ENCODE results near the gene SLC16A10. TPM values are rescaled to one million over a fixed set of nuclear protein-coding genes. Genes with fewer than 3 reads are reported as not detected.

Gene SLC16A10
- total RNA-seq, 2 donors from 2014 or later = 8.7 to 13.8 TPM

- Mint-ChIP-seq H3K27me3 (ENCODE audit: insufficient read depth) (no peaks in the 10 kb centered on the region), H3K4me1 (peaks cover 17% of the 10 kb centered on the region), H3K9me3 (peaks cover 5% of the 10 kb centered on the region), H3K4me3 (no peak overlapping the region), H3K36me3 (ENCODE audit: low read depth) (peaks cover 4% of the 10 kb centered on the region), H3K27ac (no peak overlapping the region)
- Histone ChIP-seq H3K4me1 (ENCODE audit: control insufficient read depth, insufficient read depth, low read length) (peaks cover 5% of the 10 kb centered on the region), H3K27ac (ENCODE audit: low read depth, low read length) (no peak overlapping the region), H3K36me3 (ENCODE audit: control insufficient read depth, insufficient read depth, low read length) (no peaks in the 10 kb centered on the region), H3K27me3 (ENCODE audit: control insufficient read depth, insufficient read depth, low read length, poor library complexity, severe bottlenecking) (no peaks in the 10 kb centered on the region), H3K9me3 (ENCODE audit: control insufficient read depth, low read length) (peaks cover 13% of the 10 kb centered on the region), H3K9ac (ENCODE audit: extremely low read depth, low read length, poor library complexity, severe bottlenecking) (no peak overlapping the region), H3K4me3 (ENCODE audit: low read length) (no peak overlapping the region)
- WGBS, 2 experiments (ENCODE audit: insufficient coverage in 1 of 2, insufficient read length in 1 of 2) = 97 to 100% methylated on average over 1 of the region's 1 CpG
- no peak for TF ChIP-seq CTCF (conservative IDR thresholded peaks at IDR 0.05)
- DNase-seq = no peak
Measured at GRCh38 chr6:111199935-111200334, 112.6 kb downstream of the SLC16A10 start.

GRCh38 chr6:111200350-111201243 lies 113.3 kb downstream of the SLC16A10 start:
- no peak for TF ChIP-seq CTCF (conservative IDR thresholded peaks at IDR 0.05)
- peaks cover 4% of the 10 kb centered on the region for H3K36me3 Mint-ChIP-seq (ENCODE audit: low read depth)
- H3K27me3 ChIP-seq (ENCODE audit: control insufficient read depth, insufficient read depth, low read length, poor library complexity, severe bottlenecking) = no peaks in the 10 kb centered on the region
- H3K9me3 ChIP-seq (ENCODE audit: control insufficient read depth, low read length) = peaks cover 13% of the 10 kb centered on the region
- H3K4me1 Mint-ChIP-seq = peaks cover 15% of the 10 kb centered on the region
- H3K27ac ChIP-seq (ENCODE audit: low read depth, low read length) = no peak overlapping the region
- H3K9me3 Mint-ChIP-seq = peaks cover 5% of the 10 kb centered on the region
- 85 to 90% methylated on average over 3 to 8 of the region's 8 CpGs for WGBS, 2 experiments (ENCODE audit: insufficient coverage in 1 of 2, insufficient read length in 1 of 2)
- DNase-seq = no peak
- peaks cover 9% of the 10 kb centered on the region for H3K4me1 ChIP-seq (ENCODE audit: control insufficient read depth, insufficient read depth, low read length)
- H3K27me3 Mint-ChIP-seq (ENCODE audit: insufficient read depth) = no peaks in the 10 kb centered on the region
- no peak overlapping the region for H3K27ac Mint-ChIP-seq
- H3K4me3 Mint-ChIP-seq = no peak overlapping the region
- H3K9ac ChIP-seq (ENCODE audit: extremely low read depth, low read length, poor library complexity, severe bottlenecking) = no peak overlapping the region
- no peak overlapping the region for H3K4me3 ChIP-seq (ENCODE audit: low read length)
- H3K36me3 ChIP-seq (ENCODE audit: control insufficient read depth, insufficient read depth, low read length) = no peaks in the 10 kb centered on the region

GRCh38 chr6:111201244-111201554 lies 113.9 kb downstream of the SLC16A10 start:
- H3K4me3 Mint-ChIP-seq = no peak overlapping the region
- no peak overlapping the region for H3K27ac ChIP-seq (ENCODE audit: low read depth, low read length)
- 78 to 80% methylated on average over 1 of the region's 1 CpG for WGBS, 2 experiments (ENCODE audit: insufficient coverage in 1 of 2, insufficient read length in 1 of 2)
- H3K4me1 ChIP-seq (ENCODE audit: control insufficient read depth, insufficient read depth, low read length) = peaks cover 9% of the 10 kb centered on the region
- peaks cover 15% of the 10 kb centered on the region for H3K4me1 Mint-ChIP-seq
- no peaks in the 10 kb centered on the region for H3K36me3 ChIP-seq (ENCODE audit: control insufficient read depth, insufficient read depth, low read length)
- no peak overlapping the region for H3K9ac ChIP-seq (ENCODE audit: extremely low read depth, low read length, poor library complexity, severe bottlenecking)
- H3K9me3 Mint-ChIP-seq = peaks cover 5% of the 10 kb centered on the region
- peaks cover 13% of the 10 kb centered on the region for H3K9me3 ChIP-seq (ENCODE audit: control insufficient read depth, low read length)
- H3K4me3 ChIP-seq (ENCODE audit: low read length) = no peak overlapping the region
- peaks cover 4% of the 10 kb centered on the region for H3K36me3 Mint-ChIP-seq (ENCODE audit: low read depth)
- TF ChIP-seq CTCF (conservative IDR thresholded peaks at IDR 0.05) = no peak
- DNase-seq = no peak
- no peaks in the 10 kb centered on the region for H3K27me3 ChIP-seq (ENCODE audit: control insufficient read depth, insufficient read depth, low read length, poor library complexity, severe bottlenecking)
- no peaks in the 10 kb centered on the region for H3K27me3 Mint-ChIP-seq (ENCODE audit: insufficient read depth)
- no peak overlapping the region for H3K27ac Mint-ChIP-seq
